ENCODE measurements around the gene PTPRK.

DNA sequence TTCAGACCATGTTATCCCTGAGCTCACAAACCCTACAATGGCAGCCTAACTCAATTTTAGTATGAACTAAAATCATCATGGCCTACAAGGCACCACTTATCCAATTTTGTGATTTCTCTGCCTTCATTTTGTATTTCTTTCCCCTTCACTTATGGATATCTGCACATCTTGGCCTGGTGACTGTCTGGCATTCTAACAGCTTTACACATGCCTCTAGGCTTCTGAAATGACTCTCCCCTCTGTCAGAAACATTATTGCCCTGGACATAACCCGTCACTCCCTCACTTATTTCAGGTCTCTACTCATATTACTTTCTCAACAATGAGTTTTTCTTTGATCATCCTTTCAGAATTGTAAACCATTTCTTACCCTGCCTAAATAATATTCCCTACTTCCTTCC, 530.3 kb downstream of the PTPRK start:
- TF ChIP-seq, protein P1, sequence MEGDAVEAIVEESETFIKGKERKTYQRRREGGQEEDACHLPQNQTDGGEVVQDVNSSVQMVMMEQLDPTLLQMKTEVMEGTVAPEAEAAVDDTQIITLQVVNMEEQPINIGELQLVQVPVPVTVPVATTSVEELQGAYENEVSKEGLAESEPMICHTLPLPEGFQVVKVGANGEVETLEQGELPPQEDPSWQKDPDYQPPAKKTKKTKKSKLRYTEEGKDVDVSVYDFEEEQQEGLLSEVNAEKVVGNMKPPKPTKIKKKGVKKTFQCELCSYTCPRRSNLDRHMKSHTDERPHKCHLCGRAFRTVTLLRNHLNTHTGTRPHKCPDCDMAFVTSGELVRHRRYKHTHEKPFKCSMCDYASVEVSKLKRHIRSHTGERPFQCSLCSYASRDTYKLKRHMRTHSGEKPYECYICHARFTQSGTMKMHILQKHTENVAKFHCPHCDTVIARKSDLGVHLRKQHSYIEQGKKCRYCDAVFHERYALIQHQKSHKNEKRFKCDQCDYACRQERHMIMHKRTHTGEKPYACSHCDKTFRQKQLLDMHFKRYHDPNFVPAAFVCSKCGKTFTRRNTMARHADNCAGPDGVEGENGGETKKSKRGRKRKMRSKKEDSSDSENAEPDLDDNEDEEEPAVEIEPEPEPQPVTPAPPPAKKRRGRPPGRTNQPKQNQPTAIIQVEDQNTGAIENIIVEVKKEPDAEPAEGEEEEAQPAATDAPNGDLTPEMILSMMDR (IDR thresholded peaks at IDR 0.05; ENCODE audit: low read depth, low read length), result no peak
- TF ChIP-seq EZH2phosphoT487 (IDR thresholded peaks at IDR 0.05; ENCODE audit: low read depth), result no peak

All from OCI-LY3 (cell line).